ENCODE results near the gene CCM2. TPM values are rescaled to one million over a fixed set of nuclear protein-coding genes. Genes with fewer than 3 reads are reported as not detected.

Gene CCM2
- total and polyA plus RNA-seq, 12 donors = 36.1 to 84.5 (median 50.7) TPM

DNA sequence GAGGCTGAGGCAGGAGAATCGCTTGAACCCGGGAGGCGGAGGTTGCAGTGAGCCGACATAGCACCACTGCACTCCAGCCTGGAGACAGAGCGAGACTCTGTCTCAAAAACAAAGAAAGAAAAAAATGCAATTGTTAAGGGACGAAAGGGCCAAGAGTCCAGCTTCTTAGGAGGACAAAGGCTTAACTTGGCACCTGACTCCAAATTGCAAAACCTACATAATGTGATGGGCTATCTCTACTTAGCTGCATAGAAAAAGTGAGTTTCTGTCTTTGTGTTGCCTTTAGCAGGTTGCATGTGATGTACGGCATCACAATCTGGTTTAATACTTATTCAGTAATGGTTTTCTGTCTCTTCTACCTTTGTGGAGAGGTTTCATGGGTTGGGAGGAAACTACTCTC is 12.5 kb upstream of the CCM2 start:
- H3K36me3 ChIP-seq (replicated peaks in 1 of 2) = peaks cover 0 to 30% of the 10 kb centered on the region in 2 donors
- H3K4me3 ChIP-seq = peak overlapping the region in 1 of 4 donors; percentile 61
- intact Hi-C loops (cut with DNase I) = no loop called here
- peaks cover 16 to 40% of the 10 kb centered on the region in 2 donors for H3K4me1 ChIP-seq (replicated peaks in 1 of 2)
- peaks cover 0 to 6% (median 0%) of the 10 kb centered on the region in 3 donors for H3K9me3 ChIP-seq (replicated peaks in 1 of 3)
- WGBS, 4 donors = 89 to 97% (median 93%) methylated on average over 7 of the region's 7 CpGs
- H3K27me3 ChIP-seq = no peaks in the 10 kb centered on the region
- DNase-seq = no peak
- peak overlapping the region in 4 of 5 donors; percentile 85 to 97 (median 95) for H3K27ac ChIP-seq
- TF ChIP-seq POLR2A (IDR thresholded peaks at IDR 0.05) = no peak
- TF ChIP-seq, protein P1, sequence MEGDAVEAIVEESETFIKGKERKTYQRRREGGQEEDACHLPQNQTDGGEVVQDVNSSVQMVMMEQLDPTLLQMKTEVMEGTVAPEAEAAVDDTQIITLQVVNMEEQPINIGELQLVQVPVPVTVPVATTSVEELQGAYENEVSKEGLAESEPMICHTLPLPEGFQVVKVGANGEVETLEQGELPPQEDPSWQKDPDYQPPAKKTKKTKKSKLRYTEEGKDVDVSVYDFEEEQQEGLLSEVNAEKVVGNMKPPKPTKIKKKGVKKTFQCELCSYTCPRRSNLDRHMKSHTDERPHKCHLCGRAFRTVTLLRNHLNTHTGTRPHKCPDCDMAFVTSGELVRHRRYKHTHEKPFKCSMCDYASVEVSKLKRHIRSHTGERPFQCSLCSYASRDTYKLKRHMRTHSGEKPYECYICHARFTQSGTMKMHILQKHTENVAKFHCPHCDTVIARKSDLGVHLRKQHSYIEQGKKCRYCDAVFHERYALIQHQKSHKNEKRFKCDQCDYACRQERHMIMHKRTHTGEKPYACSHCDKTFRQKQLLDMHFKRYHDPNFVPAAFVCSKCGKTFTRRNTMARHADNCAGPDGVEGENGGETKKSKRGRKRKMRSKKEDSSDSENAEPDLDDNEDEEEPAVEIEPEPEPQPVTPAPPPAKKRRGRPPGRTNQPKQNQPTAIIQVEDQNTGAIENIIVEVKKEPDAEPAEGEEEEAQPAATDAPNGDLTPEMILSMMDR (IDR thresholded peaks at IDR 0.05) = no peak

DNA sequence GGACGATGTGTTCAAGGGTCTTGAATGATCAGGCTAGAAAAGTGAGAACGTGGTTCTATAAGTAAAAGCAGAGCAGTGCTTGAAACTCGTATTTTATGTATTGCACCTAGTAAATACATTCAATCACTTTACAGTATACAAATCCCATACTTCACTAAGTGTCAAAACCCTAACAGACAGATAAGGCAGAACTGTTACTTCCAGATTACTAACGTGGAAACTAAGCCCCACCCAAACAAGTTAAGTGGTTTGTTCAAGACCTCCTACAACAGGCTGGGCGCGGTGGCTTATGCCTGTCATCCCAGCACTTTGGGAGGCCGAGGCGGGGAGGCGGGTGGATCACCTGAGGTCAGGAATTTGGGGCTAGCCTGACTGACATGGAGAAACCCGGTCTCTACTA is 12.0 kb upstream of the CCM2 start:
- H3K4me3 ChIP-seq = no peak overlapping the region
- intact Hi-C loops (cut with DNase I) = no loop called here
- DNase-seq = no peak
- peaks cover 0 to 6% (median 0%) of the 10 kb centered on the region in 3 donors for H3K9me3 ChIP-seq (replicated peaks in 1 of 3)
- peaks cover 0 to 25% of the 10 kb centered on the region in 2 donors for H3K36me3 ChIP-seq (replicated peaks in 1 of 2)
- peaks cover 16 to 40% of the 10 kb centered on the region in 2 donors for H3K4me1 ChIP-seq (replicated peaks in 1 of 2)
- no peaks in the 10 kb centered on the region for H3K27me3 ChIP-seq
- WGBS, 4 donors = 80 to 92% (median 83%) methylated on average over 5 to 10 of the region's 10 CpGs
- no peak overlapping the region for H3K27ac ChIP-seq
- TF ChIP-seq, protein P1 (IDR thresholded peaks at IDR 0.05) = no peak

DNA sequence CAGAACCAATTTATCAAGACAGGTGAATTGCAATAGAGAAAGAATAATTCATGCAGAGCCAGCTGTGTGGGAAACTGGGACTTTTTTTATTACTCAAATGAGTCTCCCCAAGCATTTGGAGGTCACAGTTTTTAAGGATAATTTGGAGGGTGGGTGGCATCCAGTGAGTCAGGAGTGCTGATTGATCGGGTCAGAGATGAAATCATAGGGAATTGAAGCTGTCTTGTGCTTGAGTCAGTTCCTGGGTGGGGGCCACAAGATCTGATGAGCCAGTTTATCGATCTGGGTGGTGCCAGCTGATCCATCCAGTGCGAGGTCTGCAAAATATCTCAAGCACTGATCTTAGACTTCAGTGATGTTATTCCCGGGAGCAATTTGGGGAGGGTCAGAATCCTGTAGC is 11.3 kb upstream of the CCM2 start:
- DNase-seq = no peak
- Histone ChIP-seq H3K27me3 (no peaks in the 10 kb centered on the region), H3K27ac (no peak overlapping the region), H3K36me3 (replicated peaks in 1 of 2) (peaks cover 0 to 18% of the 10 kb centered on the region in 2 donors), H3K4me3 (no peak overlapping the region), H3K4me1 (replicated peaks in 1 of 2) (peaks cover 16 to 40% of the 10 kb centered on the region in 2 donors), H3K9me3 (replicated peaks in 1 of 3) (peaks cover 0 to 6% (median 0%) of the 10 kb centered on the region in 3 donors)
- intact Hi-C loops (cut with DNase I) = no loop called here
- 79 to 86% (median 83%) methylated on average over 4 of the region's 4 CpGs for WGBS, 4 donors
- TF ChIP-seq POLR2A (IDR thresholded peaks at IDR 0.05) = no peak
- TF ChIP-seq, protein P1 (IDR thresholded peaks at IDR 0.05) = no peak

DNA sequence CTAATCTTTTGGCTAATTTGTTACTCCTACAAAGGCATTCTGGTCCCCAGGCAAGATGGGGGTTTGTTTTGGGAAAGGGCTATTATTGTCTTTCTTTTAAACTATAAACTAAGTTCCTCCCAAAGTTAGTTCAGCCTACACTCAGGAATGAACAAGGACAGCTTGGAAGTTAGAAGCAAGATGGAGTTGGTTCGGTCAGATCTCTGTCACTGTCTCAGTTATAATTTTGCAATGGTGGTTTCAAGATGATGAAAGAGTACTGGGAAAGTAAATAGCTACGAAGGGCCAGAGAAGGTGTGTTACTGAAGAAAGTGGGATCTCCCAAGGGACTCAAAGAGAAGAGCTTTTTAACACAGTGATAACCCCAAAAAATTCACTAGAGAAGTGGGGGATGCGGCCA is 10.9 kb upstream of the CCM2 start:
- DNase-seq = no peak
- 88 to 95% (median 92%) methylated on average over 3 of the region's 3 CpGs for WGBS, 4 donors
- intact Hi-C loops (cut with DNase I) = no loop called here

More for the DNA sequence above, 10.9 kb upstream of the CCM2 start:
- Histone ChIP-seq H3K36me3 (replicated peaks in 1 of 2) (peaks cover 0 to 13% of the 10 kb centered on the region in 2 donors), H3K27me3 (no peaks in the 10 kb centered on the region), H3K9me3 (replicated peaks in 1 of 3) (peaks cover 0 to 6% (median 0%) of the 10 kb centered on the region in 3 donors), H3K27ac (peak overlapping the region in 1 of 5 donors; percentile 84), H3K4me3 (no peak overlapping the region), H3K4me1 (replicated peaks in 1 of 2) (peaks cover 16 to 40% of the 10 kb centered on the region in 2 donors)
- TF ChIP-seq POLR2A (IDR thresholded peaks at IDR 0.05) = no peak
- TF ChIP-seq, protein P1 (IDR thresholded peaks at IDR 0.05) = no peak
